NCI-H82 treated with DMSO at 0.1 percent for 48 hours (cell line): ENCODE results near the gene MACROD2.
A peak's percentile ranks its signal among the peaks of the same experiment; 100 is the strongest.

ENCODE experiments used
- DNase-seq: peaks from one replicate; lab custom pipeline; 2025; ENCODE audit not compliant: unreplicated experiment; lab: John Stamatoyannopoulos, UW

MACROD2 gene

GRCh38 chr20:14386726-14387125 lies 391.4 kb downstream of the MACROD2 start:
- no peak for DNase-seq

GRCh38 chr20:14401479-14402138 lies 406.3 kb downstream of the MACROD2 start:
- DNase-seq: peak; percentile 29

- no peak for DNase-seq
Observed at GRCh38 chr20:14404515-14404914, 409.2 kb downstream of the MACROD2 start.

GRCh38 chr20:14406495-14406894 lies 411.2 kb downstream of the MACROD2 start:
- no peak for DNase-seq

- DNase-seq: no peak
Observed at GRCh38 chr20:14407336-14407735, 412.0 kb downstream of the MACROD2 start.

- DNase-seq: no peak
Observed at GRCh38 chr20:14410869-14411555, 415.7 kb downstream of the MACROD2 start.

GRCh38 chr20:14412065-14412681 lies 416.9 kb downstream of the MACROD2 start:
- no peak for DNase-seq

- no peak for DNase-seq
Observed at GRCh38 chr20:14413835-14414234, 418.5 kb downstream of the MACROD2 start.

GRCh38 chr20:14414560-14414959 lies 419.2 kb downstream of the MACROD2 start:
- no peak for DNase-seq

GRCh38 chr20:14415467-14415866 lies 420.2 kb downstream of the MACROD2 start:
- DNase-seq: peak; percentile 45

- DNase-seq: no peak
Observed at GRCh38 chr20:14418376-14418775, 423.1 kb downstream of the MACROD2 start.

- no peak for DNase-seq
Observed at GRCh38 chr20:14422892-14423291, 427.6 kb downstream of the MACROD2 start.

- DNase-seq: no peak
Observed at GRCh38 chr20:14431568-14431967, 436.3 kb downstream of the MACROD2 start.

GRCh38 chr20:14432085-14432484 lies 436.8 kb downstream of the MACROD2 start:
- DNase-seq: no peak

- no peak for DNase-seq
Observed at GRCh38 chr20:14432597-14432996, 437.3 kb downstream of the MACROD2 start.

GRCh38 chr20:14434384-14435136 lies 439.2 kb downstream of the MACROD2 start:
- no peak for DNase-seq

- DNase-seq: no peak
Observed at GRCh38 chr20:14441201-14441600, 445.9 kb downstream of the MACROD2 start.

- DNase-seq: no peak
Observed at GRCh38 chr20:14444106-14444505, 448.8 kb downstream of the MACROD2 start.

GRCh38 chr20:14445310-14445709 lies 450.0 kb downstream of the MACROD2 start:
- no peak for DNase-seq

- no peak for DNase-seq
Observed at GRCh38 chr20:14445902-14446301, 450.6 kb downstream of the MACROD2 start.

- no peak for DNase-seq
Observed at GRCh38 chr20:14446446-14446845, 451.1 kb downstream of the MACROD2 start.

- no peak for DNase-seq
Observed at GRCh38 chr20:14449323-14449722, 454.0 kb downstream of the MACROD2 start.
